WI38 (cell line): ENCODE measurements around the gene SLC51B.
"Not testable (repeated sequence)": the region's sequence is repeated elsewhere in the genome, so short reads cannot be mapped to it uniquely, and the experiment has no call there.

Source experiments
- H3K4me3 ChIP-seq: 2 replicates; pipeline ENCODE4 v1.5.1; 2011; ENCODE audit warnings: low read depth, mild to moderate bottlenecking, control low read depth, low read length
- TF ChIP-seq, protein P1 (sequence below): IDR thresholded peaks from 2 replicates; pipeline ENCODE4 v1.5.1; 2012; ENCODE audit warnings: low read depth, mild to moderate bottlenecking, control low read depth, low read length

Gene SLC51B

DNA sequence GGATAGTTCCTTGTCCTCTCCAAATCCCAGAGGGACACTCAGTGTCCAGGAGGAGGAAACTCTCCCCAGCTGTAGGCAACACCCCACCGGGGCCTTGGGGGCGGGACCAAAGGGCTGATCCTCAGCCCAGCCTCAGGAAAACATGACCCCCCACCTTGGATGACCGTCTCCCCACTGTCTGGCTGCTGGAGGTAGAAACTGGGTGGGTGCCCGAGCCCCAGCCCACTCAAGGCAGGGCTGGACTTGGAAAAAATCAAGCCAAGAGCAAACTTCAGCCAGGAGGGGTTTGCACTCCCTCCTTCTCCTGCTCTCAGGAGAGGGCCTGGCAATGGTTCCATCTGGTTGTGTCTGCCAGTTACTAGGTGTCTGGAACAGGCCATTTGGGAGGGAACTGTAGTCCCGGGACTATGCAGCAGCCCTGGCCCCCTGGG, 26.2 kb downstream of the SLC51B start:
- H3K4me3 ChIP-seq, result no peak overlapping the region
- TF ChIP-seq, protein P1, sequence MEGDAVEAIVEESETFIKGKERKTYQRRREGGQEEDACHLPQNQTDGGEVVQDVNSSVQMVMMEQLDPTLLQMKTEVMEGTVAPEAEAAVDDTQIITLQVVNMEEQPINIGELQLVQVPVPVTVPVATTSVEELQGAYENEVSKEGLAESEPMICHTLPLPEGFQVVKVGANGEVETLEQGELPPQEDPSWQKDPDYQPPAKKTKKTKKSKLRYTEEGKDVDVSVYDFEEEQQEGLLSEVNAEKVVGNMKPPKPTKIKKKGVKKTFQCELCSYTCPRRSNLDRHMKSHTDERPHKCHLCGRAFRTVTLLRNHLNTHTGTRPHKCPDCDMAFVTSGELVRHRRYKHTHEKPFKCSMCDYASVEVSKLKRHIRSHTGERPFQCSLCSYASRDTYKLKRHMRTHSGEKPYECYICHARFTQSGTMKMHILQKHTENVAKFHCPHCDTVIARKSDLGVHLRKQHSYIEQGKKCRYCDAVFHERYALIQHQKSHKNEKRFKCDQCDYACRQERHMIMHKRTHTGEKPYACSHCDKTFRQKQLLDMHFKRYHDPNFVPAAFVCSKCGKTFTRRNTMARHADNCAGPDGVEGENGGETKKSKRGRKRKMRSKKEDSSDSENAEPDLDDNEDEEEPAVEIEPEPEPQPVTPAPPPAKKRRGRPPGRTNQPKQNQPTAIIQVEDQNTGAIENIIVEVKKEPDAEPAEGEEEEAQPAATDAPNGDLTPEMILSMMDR, result no peak

GRCh38 chr15:65072027-65072426, 26.8 kb downstream of the SLC51B start:
- TF ChIP-seq, protein P1, result no peak
- no peak overlapping the region for H3K4me3 ChIP-seq

DNA sequence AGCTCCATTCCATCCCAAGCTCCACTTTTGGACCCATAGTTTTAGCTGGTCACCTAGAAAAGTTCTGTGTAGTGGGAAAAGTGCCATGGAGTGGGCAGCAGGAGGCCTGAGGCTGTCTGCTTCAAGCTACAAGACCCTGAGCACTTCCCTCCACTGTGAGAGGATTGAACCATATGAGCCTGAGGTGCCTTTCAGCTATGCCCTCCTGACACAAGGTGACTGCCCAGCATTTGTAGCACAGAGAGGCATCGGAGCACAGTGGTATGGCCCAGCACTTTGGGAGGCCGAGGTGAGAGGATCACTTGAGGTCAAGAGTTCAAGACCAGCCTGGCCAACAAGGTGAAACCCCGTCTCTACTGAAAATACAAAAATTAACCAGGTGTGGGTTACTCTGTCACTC, 27.4 kb downstream of the SLC51B start:
- TF ChIP-seq, protein P1, result no peak
- no peak overlapping the region for H3K4me3 ChIP-seq

GRCh38 chr15:65074946-65075345, 29.8 kb downstream of the SLC51B start:
- not testable (repeated sequence) for H3K4me3 ChIP-seq

DNA sequence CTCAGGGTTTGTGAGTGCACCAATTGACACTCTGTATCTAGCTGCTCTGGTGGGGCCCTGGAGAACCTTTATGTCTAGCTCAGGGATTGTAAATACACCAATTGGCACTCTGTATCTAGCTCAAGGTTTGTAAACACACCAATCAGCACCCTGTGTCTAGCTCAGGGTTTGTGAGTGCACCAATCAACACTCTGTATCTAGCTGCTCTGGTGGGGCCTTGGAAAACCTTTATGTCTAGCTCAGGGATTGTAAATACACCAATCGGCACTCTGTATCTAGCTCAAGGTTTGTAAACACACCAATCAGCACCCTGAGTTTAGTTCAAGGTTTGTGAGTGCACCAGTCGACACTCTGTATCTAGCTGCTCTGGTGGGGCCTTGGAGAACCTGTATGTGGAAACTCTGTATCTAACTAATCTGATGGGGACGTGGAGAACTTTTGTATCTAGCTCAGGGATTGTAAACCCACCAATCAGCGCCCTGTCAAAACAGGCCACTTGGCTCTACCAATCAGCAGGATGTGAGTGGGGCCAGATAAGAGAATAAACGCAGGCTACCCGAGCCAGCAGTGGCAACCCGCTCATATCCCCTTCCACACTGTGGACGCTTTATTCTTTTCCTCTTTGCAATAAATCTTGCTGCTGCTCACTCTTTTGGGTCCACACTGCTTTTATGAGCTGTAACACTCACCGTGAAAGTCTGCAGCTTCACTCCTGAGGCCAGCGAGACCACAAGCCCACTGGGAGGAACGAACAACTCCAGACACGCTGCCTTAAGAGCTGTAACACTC, 30.6 kb downstream of the SLC51B start:
- not testable (repeated sequence) for H3K4me3 ChIP-seq

GRCh38 chr15:65076486-65077290, 31.5 kb downstream of the SLC51B start, which contains the start of gene KBTBD13:
TSS of gene KBTBD13 (plus strand) at chr15:65076746. CDS start at chr15:65076816, 70 bp downstream.
- TF ChIP-seq, protein P1, result no peak
- no peak within 1 kb of the TSS for H3K4me3 ChIP-seq

- TF ChIP-seq, protein P1, result no peak
- H3K4me3 ChIP-seq, result no peak overlapping the region
Observed at GRCh38 chr15:65077291-65077980, 32.2 kb downstream of the SLC51B start.

- TF ChIP-seq, protein P1, result no peak
Observed at GRCh38 chr15:65077981-65078352, 32.8 kb downstream of the SLC51B start.

More at GRCh38 chr15:65077981-65078352, 32.8 kb downstream of the SLC51B start:
- H3K4me3 ChIP-seq, result no peak overlapping the region
